ENCODE data around the gene KPNA4.

KPNA4 gene

GRCh38 chr3:160486459-160486869, 78.9 kb downstream of the KPNA4 start:
- peak; percentile 34 for DNase-seq (ENCODE audit: low spot score)
- peak; percentile 26 for TF ChIP-seq CTCF (IDR thresholded peaks at IDR 0.05; ENCODE audit: borderline replicate concordance, control extremely low read depth, extremely low read depth, insufficient read depth, missing control alignments)
- in situ Hi-C loops (cut with MboI; ENCODE audit: low sequenced_read_pairs, unreplicated experiment) = no loop called here

GRCh38 chr3:160482796-160483195, 82.6 kb downstream of the KPNA4 start:
- in situ Hi-C loops (cut with MboI; ENCODE audit: low sequenced_read_pairs, unreplicated experiment) = no loop called here
- no peak for TF ChIP-seq CTCF (IDR thresholded peaks at IDR 0.05; ENCODE audit: borderline replicate concordance, control extremely low read depth, extremely low read depth, insufficient read depth, missing control alignments)
- DNase-seq (ENCODE audit: low spot score) = no peak

- DNase-seq (ENCODE audit: low spot score) = no peak
- TF ChIP-seq CTCF (IDR thresholded peaks at IDR 0.05; ENCODE audit: borderline replicate concordance, control extremely low read depth, extremely low read depth, insufficient read depth, missing control alignments) = no peak
- in situ Hi-C loops (cut with MboI; ENCODE audit: low sequenced_read_pairs, unreplicated experiment) = no loop called here
These were observed 83.5 kb downstream of the KPNA4 start for GRCh38 chr3:160481856-160482255.

- in situ Hi-C loops (cut with MboI; ENCODE audit: low sequenced_read_pairs, unreplicated experiment) = no loop called here
- no peak for TF ChIP-seq CTCF (IDR thresholded peaks at IDR 0.05; ENCODE audit: borderline replicate concordance, control extremely low read depth, extremely low read depth, insufficient read depth, missing control alignments)
- DNase-seq (ENCODE audit: low spot score) = no peak
These were observed 84.4 kb downstream of the KPNA4 start for GRCh38 chr3:160480931-160481330.

GRCh38 chr3:160479376-160479775, 86.0 kb downstream of the KPNA4 start:
- no peak for TF ChIP-seq CTCF (IDR thresholded peaks at IDR 0.05; ENCODE audit: borderline replicate concordance, control extremely low read depth, extremely low read depth, insufficient read depth, missing control alignments)
- in situ Hi-C loops (cut with MboI; ENCODE audit: low sequenced_read_pairs, unreplicated experiment) = no loop called here
- DNase-seq (ENCODE audit: low spot score) = no peak

GRCh38 chr3:160478338-160478737, 87.0 kb downstream of the KPNA4 start:
- TF ChIP-seq CTCF (IDR thresholded peaks at IDR 0.05; ENCODE audit: borderline replicate concordance, control extremely low read depth, extremely low read depth, insufficient read depth, missing control alignments) = no peak
- no peak for DNase-seq (ENCODE audit: low spot score)
- in situ Hi-C loops (cut with MboI; ENCODE audit: low sequenced_read_pairs, unreplicated experiment) = no loop called here

- TF ChIP-seq CTCF (IDR thresholded peaks at IDR 0.05; ENCODE audit: borderline replicate concordance, control extremely low read depth, extremely low read depth, insufficient read depth, missing control alignments) = no peak
- DNase-seq (ENCODE audit: low spot score) = no peak
- in situ Hi-C loops (cut with MboI; ENCODE audit: low sequenced_read_pairs, unreplicated experiment) = no loop called here
These were observed 87.6 kb downstream of the KPNA4 start for GRCh38 chr3:160477750-160478149.

Data from GM13976 (cell line).